GM21723 (cell line): Measurements from ENCODE around the gene PRKCA.

Experiments
- ATAC-seq: cut with Tn5 transposase; IDR thresholded peaks from one replicate; pipeline ENCODE4 v1.9.1; 2021; ENCODE audit warnings: mild to moderate bottlenecking, moderate library complexity; ENCODE audit not compliant: unreplicated experiment

The PRKCA gene

GRCh38 chr17:66748578-66748977 is 446.2 kb downstream of the PRKCA start:
- ATAC-seq = no peak

GRCh38 chr17:66749217-66749832 is 446.9 kb downstream of the PRKCA start:
- no peak for ATAC-seq

GRCh38 chr17:66750116-66750515 is 447.7 kb downstream of the PRKCA start:
- no peak for ATAC-seq

GRCh38 chr17:66750781-66751543 is 448.5 kb downstream of the PRKCA start:
- ATAC-seq = no peak

GRCh38 chr17:66751771-66752170 is 449.4 kb downstream of the PRKCA start:
- ATAC-seq = no peak

- no peak for ATAC-seq
Observed at GRCh38 chr17:66752411-66752810, 450.0 kb downstream of the PRKCA start.

GRCh38 chr17:66753126-66753920 is 450.9 kb downstream of the PRKCA start:
- ATAC-seq = no peak

GRCh38 chr17:66755101-66755943 is 452.9 kb downstream of the PRKCA start:
- ATAC-seq = no peak

- ATAC-seq = no peak
Observed at GRCh38 chr17:66755944-66756290, 453.5 kb downstream of the PRKCA start.

- no peak for ATAC-seq
Observed at GRCh38 chr17:66760324-66760723, 457.9 kb downstream of the PRKCA start.

GRCh38 chr17:66762276-66762675 is 459.9 kb downstream of the PRKCA start:
- ATAC-seq = no peak

GRCh38 chr17:66763056-66763455 is 460.6 kb downstream of the PRKCA start:
- ATAC-seq = no peak

GRCh38 chr17:66764506-66764905 is 462.1 kb downstream of the PRKCA start:
- no peak for ATAC-seq

GRCh38 chr17:66767154-66767933 is 464.9 kb downstream of the PRKCA start:
- no peak for ATAC-seq

GRCh38 chr17:66769911-66770310 is 467.5 kb downstream of the PRKCA start:
- no peak for ATAC-seq

GRCh38 chr17:66772148-66772812 is 469.9 kb downstream of the PRKCA start:
- ATAC-seq = no peak

GRCh38 chr17:66775271-66775670 is 472.9 kb downstream of the PRKCA start:
- no peak for ATAC-seq

- ATAC-seq = no peak
Observed at GRCh38 chr17:66775881-66776400, 473.5 kb downstream of the PRKCA start.

- ATAC-seq = no peak
Observed at GRCh38 chr17:66776999-66777688, 474.7 kb downstream of the PRKCA start.
